Measurements from ENCODE around the gene SORCS2.
"Not testable (repeated sequence)": the region's sequence is repeated elsewhere in the genome, so short reads cannot be mapped to it uniquely, and the experiment has no call there.

The SORCS2 gene

GRCh38 chr4:7571701-7572100 lies 379.4 kb downstream of the SORCS2 start:
- no peak for DNase-seq

- no peak for DNase-seq
Observed at GRCh38 chr4:7572894-7573293, 380.6 kb downstream of the SORCS2 start.

- no peak for DNase-seq
Observed at GRCh38 chr4:7573576-7574091, 381.3 kb downstream of the SORCS2 start.

- no peak for DNase-seq
Observed at GRCh38 chr4:7574287-7575014, 382.1 kb downstream of the SORCS2 start.

- DNase-seq = no peak
Observed at GRCh38 chr4:7575426-7575825, 383.1 kb downstream of the SORCS2 start.

- not testable (repeated sequence) for DNase-seq
Observed at GRCh38 chr4:7577361-7578039, 385.2 kb downstream of the SORCS2 start.

GRCh38 chr4:7581477-7581876 lies 389.1 kb downstream of the SORCS2 start:
- no peak for DNase-seq

GRCh38 chr4:7582313-7583097 lies 390.2 kb downstream of the SORCS2 start:
- no peak for DNase-seq

GRCh38 chr4:7584098-7584497 lies 391.8 kb downstream of the SORCS2 start:
- DNase-seq = no peak

- no peak for DNase-seq
Observed at GRCh38 chr4:7584606-7585159, 392.3 kb downstream of the SORCS2 start.

GRCh38 chr4:7585768-7586167 lies 393.4 kb downstream of the SORCS2 start:
- no peak for DNase-seq

- no peak for DNase-seq
Observed at GRCh38 chr4:7587433-7588405, 395.4 kb downstream of the SORCS2 start.

- DNase-seq = no peak
Observed at GRCh38 chr4:7590189-7590588, 397.9 kb downstream of the SORCS2 start.

GRCh38 chr4:7590899-7591298 lies 398.6 kb downstream of the SORCS2 start:
- DNase-seq = no peak

GRCh38 chr4:7591409-7592053 lies 399.2 kb downstream of the SORCS2 start:
- DNase-seq = no peak

- no peak for DNase-seq
Observed at GRCh38 chr4:7593646-7594412, 401.5 kb downstream of the SORCS2 start.

GRCh38 chr4:7595934-7596461 lies 403.7 kb downstream of the SORCS2 start:
- DNase-seq = no peak

GRCh38 chr4:7596918-7597606 lies 404.7 kb downstream of the SORCS2 start:
- no peak for DNase-seq

GRCh38 chr4:7598939-7599790 lies 406.8 kb downstream of the SORCS2 start:
- no peak for DNase-seq
